GM20431 (cell line): ENCODE data around the gene MYO1E.
"Not testable (repeated sequence)": the region's sequence is repeated elsewhere in the genome, so short reads cannot be mapped to it uniquely, and the experiment has no call there.

Source experiments
- in situ Hi-C: fragments of 300-500 bp; cut with MseI, MboI; formaldehyde crosslinking; loops from one replicate; pipeline ENCODE4 v1.15.0; 2020; ENCODE audit warnings: low sequenced_read_pairs; ENCODE audit not compliant: unreplicated experiment

MYO1E gene

GRCh38 chr15:59298225-59298853 is 74.3 kb downstream of the MYO1E start:
- in situ Hi-C loops = no loop called here

DNA sequence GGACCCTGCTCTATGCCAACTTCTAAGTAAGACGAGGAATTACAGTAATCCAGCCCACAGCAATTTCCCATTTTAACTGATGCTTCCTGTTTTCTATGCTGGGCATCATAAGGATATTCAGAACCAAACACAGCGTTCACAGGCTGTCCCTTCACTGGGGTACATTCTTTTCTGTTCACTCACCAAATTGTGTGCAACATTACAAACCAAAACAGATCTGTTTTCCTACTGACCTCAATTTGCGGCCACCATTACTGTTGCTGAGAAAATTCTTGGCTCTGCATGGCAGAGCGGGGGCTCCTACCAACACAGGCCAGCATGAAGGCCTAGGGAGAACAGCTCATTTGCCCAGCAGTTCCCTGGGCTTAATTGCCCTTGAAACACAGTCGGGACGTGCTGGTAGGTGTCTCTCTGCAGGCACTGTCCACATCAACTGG is 76.5 kb downstream of the MYO1E start:
- in situ Hi-C loops = no loop called here

GRCh38 chr15:59295261-59296001 is 77.2 kb downstream of the MYO1E start:
- in situ Hi-C loops = no loop called here

DNA sequence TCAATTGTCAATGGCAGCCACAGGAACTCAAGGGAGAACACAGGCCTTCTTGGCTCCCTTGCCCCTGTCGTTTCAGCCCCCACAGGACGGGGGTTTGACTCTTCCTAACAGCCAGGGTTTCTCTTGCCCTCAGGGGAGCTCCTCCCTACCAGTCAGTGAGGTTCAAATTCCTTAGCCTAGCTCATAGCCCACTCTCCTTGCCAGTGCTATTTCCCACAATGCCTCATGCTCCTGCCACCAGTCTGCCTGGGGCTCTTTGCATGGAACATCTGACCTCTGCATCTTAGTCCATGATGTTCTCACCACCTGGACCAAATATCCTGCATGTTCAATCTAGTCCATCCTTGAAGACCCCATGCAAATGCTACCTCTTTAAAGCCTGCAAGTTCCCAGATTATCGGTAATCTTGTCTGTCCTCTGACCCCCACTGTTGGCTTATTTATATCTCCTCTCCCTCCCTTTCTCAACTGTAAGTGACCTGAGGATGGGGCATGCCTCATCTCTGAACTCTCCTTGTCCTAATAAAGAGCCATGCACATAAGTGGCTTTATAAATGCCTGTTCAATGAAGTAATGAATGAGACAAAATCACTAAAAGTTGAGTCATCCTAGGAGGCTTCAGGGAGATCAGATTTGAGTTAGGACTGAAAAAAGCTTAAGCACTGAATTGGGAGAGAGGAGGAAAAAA is 78.0 kb downstream of the MYO1E start:
- in situ Hi-C loops = no loop called here

- in situ Hi-C loops = no loop called here
Observed at GRCh38 chr15:59292442-59293151, 80.1 kb downstream of the MYO1E start.

DNA sequence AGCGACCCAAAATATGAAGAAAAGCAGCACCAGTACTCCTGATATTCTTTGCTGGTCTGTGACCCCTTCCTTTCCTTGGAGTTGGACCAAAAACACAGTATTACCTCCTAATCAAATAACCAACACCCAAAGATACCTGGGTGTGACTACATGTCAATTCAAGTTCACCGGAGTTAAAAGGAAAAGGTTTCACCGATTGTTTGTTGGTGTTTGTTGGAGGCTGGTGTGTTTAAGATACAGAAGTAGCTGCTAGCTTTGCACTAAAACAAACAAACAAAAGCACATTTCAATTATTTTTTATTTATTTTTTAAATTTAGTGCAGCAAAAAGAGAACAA is 81.5 kb downstream of the MYO1E start:
- in situ Hi-C loops = no loop called here

- in situ Hi-C loops = no loop called here
Observed at GRCh38 chr15:59290295-59291212, 82.1 kb downstream of the MYO1E start.

DNA sequence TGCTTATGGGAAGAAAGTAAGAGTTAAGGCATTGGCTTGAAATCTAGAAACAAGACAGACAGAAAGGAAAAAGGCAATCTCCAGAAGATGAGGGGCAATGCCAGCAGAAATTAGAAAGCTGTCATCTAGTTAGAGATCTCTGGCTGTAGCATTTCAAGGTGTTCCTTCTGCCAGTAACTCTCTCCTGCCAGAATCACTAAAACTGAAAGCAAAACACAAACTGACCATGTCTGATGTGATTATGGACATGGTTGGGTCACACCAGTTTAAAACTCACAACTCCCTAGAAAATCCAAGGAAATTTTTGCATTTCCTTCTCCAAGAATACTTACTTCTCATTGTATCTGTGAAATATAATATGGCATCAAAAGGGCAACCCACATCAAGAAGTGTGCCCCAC is 83.1 kb downstream of the MYO1E start:
- in situ Hi-C loops = no loop called here

GRCh38 chr15:59283717-59284391 is 88.8 kb downstream of the MYO1E start:
- in situ Hi-C loops = no loop called here

- in situ Hi-C loops = no loop called here
Observed at GRCh38 chr15:59282515-59283337, 89.9 kb downstream of the MYO1E start.

DNA sequence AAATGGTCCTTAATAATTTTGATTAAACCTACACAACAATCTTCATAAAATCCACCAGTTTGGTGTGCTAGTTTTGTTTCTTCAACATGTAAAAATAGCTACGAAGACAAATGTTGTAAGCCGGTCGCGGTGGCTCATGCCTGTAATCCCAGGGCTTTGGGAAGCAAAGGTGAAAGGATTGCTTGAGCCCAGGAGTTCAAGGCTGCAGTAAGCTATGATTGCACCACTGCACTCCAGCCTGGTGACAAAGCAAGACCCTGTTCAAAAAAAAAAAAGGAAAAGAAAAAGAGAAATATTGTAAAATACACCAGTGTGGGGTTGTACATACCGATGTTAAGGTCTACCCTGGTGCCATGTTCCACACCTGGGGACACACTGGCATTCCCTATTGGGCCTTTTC is 91.0 kb downstream of the MYO1E start:
- in situ Hi-C loops = no loop called here

- in situ Hi-C loops = no loop called here
Observed at GRCh38 chr15:59280855-59281254, 91.8 kb downstream of the MYO1E start.

- in situ Hi-C loops = not testable (repeated sequence)
Observed at GRCh38 chr15:59280292-59280691, 92.4 kb downstream of the MYO1E start.

DNA sequence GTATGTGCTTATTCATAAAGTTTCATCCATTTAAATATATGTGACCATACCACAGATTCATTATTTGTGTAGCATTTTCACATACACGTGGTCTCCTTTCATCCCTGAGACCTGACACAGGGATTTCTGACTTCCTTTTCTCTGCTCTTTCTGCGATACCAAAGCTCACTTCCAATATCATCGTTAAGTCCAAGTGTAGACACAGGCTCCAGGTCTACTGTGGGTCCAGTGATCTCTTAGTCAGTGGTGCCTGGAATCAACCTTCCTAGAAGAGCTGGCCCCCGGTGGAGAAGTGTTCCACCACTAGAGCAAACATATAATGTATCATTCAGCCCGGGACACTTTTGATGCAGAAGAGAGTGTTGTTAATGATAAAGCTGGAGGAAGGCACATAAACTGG is 93.6 kb downstream of the MYO1E start:
- in situ Hi-C loops = no loop called here

DNA sequence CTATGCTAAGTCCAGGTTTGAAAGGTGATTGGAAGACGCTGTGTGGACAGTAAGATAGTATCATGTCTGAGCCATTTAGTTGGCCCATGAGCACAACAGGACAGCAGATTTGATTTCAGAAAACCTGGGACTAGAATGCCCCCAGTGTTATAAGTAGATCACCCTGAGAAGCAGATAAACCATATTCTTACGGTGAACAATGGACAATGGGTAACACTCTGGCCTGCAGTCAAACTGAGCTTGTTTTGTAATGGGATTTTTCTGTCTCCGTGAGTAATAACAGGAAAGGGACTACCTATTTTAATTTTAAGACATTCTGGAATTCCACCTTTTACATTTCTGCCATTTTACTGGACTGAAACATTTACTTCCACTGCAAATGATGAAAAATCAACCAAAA is 94.6 kb downstream of the MYO1E start:
- in situ Hi-C loops = no loop called here

DNA sequence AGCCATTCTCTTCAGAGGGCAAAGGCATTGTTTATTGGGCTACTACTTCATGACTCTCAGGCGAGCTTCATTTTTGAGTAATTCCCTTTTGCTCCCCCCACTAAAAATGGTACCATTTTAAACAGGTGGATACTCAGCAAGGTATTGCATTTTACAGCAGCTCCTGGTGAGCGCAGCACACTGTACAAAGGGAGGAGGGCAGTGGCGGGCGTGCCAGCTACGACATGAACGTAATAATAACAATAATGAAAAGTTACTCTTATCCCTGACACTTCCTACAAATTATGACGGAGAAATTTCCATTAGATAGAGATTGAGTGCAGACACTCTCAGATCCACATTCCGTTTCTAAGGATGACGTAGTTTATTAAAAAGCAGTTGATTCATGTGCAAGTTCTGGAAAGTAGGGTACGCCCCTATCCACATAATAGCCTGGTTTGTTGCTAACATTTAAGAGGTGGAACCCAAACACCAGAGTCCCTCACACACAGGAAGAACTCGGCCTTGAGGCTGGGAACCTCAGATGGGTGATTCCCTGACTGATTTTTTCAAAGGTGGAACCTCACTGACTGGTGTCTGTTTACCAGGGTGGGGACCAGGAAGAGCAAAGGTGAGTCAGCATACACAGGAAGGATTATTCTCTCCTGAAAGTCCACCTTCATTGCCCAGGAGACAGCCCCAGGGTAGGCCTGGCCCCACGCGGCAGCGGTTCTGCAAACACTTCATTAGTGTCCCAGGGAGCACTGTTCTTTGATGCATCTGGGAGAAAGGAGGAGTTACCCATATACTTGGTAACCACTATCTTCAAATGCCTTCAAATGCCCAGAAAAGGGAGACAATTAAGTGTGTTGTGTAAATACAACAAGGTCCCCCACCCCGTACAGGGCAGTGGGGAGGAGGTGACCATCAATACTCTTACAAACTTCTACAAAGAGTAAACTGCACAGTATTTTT is 96.2 kb downstream of the MYO1E start:
- in situ Hi-C loops = no loop called here
